SIG-M5 (cell line): ENCODE data around the gene GON7.

ENCODE experiments used
- DNase-seq: peaks from one replicate; lab custom pipeline; 2025; lab: John Stamatoyannopoulos, UW

Gene GON7

GRCh38 chr14:93156693-93157369 lies 50.0 kb downstream of the GON7 start:
- no peak for DNase-seq

GRCh38 chr14:93155667-93156066 lies 51.2 kb downstream of the GON7 start:
- DNase-seq = no peak

GRCh38 chr14:93153121-93153520 lies 53.7 kb downstream of the GON7 start:
- no peak for DNase-seq
